SH-SY5Y (cell line): ENCODE results near the gene DPPA3.

ENCODE experiments used
- GATA2 ChIP-seq: IDR thresholded peaks from 2 replicates; pipeline ENCODE4 v1.6.1; 2011; ENCODE audit warnings: mild to moderate bottlenecking, low read depth, low read length
- GATA3 ChIP-seq: IDR thresholded peaks from 2 replicates; pipeline ENCODE4 v1.6.1; 2011; ENCODE audit warnings: low read depth, mild to moderate bottlenecking, low read length, moderate library complexity

GRCh38 chr12:7750350-7750749, 39.1 kb downstream of the DPPA3 start:
- no peak for TF ChIP-seq GATA2
- TF ChIP-seq GATA3, result no peak
